Activated naive CD8-positive, alpha-beta T cell treated with anti-CD3 and anti-CD28 coated beads, Interleukin-2, amount 10 ng/mL, durations not matched to agents 7 days and 5 days (primary cell): ENCODE results near the gene PAX9. TPM values are rescaled to one million over a fixed set of nuclear protein-coding genes. Genes with fewer than 3 reads are reported as not detected.
"Not testable (repeated sequence)": the region's sequence is repeated elsewhere in the genome, so short reads cannot be mapped to it uniquely, and the experiment has no call there.

Experiments
- ATAC-seq: fragments of 150-1000 bp; cut with Tn5 transposase; one replicate; pipeline ENCODE4 v1.10.0; 2021; ENCODE audit warnings: low read depth, moderate library complexity
- POLR2A ChIA-PET: fragments of 350-600 bp; sonication (Branson Sonifier 250); formaldehyde crosslinking; loops from one replicate; lab custom pipeline; 2021; ENCODE audit warnings: antibody characterized with exemption; lab: Charles Lee
- DNase-seq: peaks from one replicate; pipeline ENCODE4 v3.0.0; 2021
- H3K27ac Mint-ChIP-seq: one replicate; pipeline ENCODE4 v1.8.0; 2022; ENCODE audit warnings: mild to moderate bottlenecking, mixed read lengths
- H3K27me3 Mint-ChIP-seq: one replicate; pipeline ENCODE4 v1.8.0; 2022; ENCODE audit warnings: mild to moderate bottlenecking, moderate library complexity, mixed read lengths
- H3K36me3 Mint-ChIP-seq: one replicate; pipeline ENCODE4 v1.8.0; 2021; ENCODE audit warnings: mild to moderate bottlenecking, mixed read lengths
- H3K4me1 Mint-ChIP-seq: one replicate; pipeline ENCODE4 v1.8.0; 2021; ENCODE audit warnings: mixed read lengths
- H3K4me3 Mint-ChIP-seq: one replicate; pipeline ENCODE4 v1.8.0; 2022; ENCODE audit warnings: mild to moderate bottlenecking, moderate library complexity, mixed read lengths
- H3K9me3 Mint-ChIP-seq: one replicate; pipeline ENCODE4 v1.8.0; 2021; ENCODE audit warnings: mixed read lengths
- total RNA-seq, 2 experiments: library from RNA; stranded (reverse); gene quantifications; one replicate each; pipeline ENCODE4 v1.2.3, GENCODE V29; 2021

The PAX9 gene
- total RNA-seq, 2 experiments from 2014 or later: not detected

GRCh38 chr14:36671149-36671548, 9.5 kb downstream of the PAX9 start:
- Mint-ChIP-seq H3K9me3 (peaks cover 1% of the 10 kb centered on the region), H3K27me3 (peaks cover 20% of the 10 kb centered on the region), H3K27ac (no peak overlapping the region), H3K4me1 (no peaks in the 10 kb centered on the region), H3K4me3 (no peak overlapping the region), H3K36me3 (peaks cover 1% of the 10 kb centered on the region)
- POLR2A ChIA-PET: no interaction called here
- ATAC-seq (no peak), DNase-seq (no peak)

GRCh38 chr14:36672095-36672494, 10.4 kb downstream of the PAX9 start:
- H3K9me3 Mint-ChIP-seq: peaks cover 1% of the 10 kb centered on the region
- ATAC-seq: no peak
- H3K4me1 Mint-ChIP-seq: no peaks in the 10 kb centered on the region

GRCh38 chr14:36674659-36675058, 13.0 kb downstream of the PAX9 start:
- peaks cover 16% of the 10 kb centered on the region for H3K27me3 Mint-ChIP-seq
- DNase-seq: no peak
- ATAC-seq: no peak
- H3K4me1 Mint-ChIP-seq: no peaks in the 10 kb centered on the region
- no peaks in the 10 kb centered on the region for H3K9me3 Mint-ChIP-seq
- POLR2A ChIA-PET: no interaction called here
- no peaks in the 10 kb centered on the region for H3K36me3 Mint-ChIP-seq
- no peak overlapping the region for H3K27ac Mint-ChIP-seq
- no peak overlapping the region for H3K4me3 Mint-ChIP-seq

More at GRCh38 chr14:36672095-36672494, 10.4 kb downstream of the PAX9 start:
- POLR2A ChIA-PET: no interaction called here
- no peak overlapping the region for H3K4me3 Mint-ChIP-seq
- H3K36me3 Mint-ChIP-seq: no peaks in the 10 kb centered on the region
- DNase-seq: no peak
- peaks cover 20% of the 10 kb centered on the region for H3K27me3 Mint-ChIP-seq
- no peak overlapping the region for H3K27ac Mint-ChIP-seq

- ATAC-seq (no peak), DNase-seq (no peak)
- no peaks in the 10 kb centered on the region for H3K9me3 Mint-ChIP-seq
- H3K27me3 Mint-ChIP-seq: peaks cover 14% of the 10 kb centered on the region
- H3K27ac Mint-ChIP-seq: no peak overlapping the region
- no peaks in the 10 kb centered on the region for H3K36me3 Mint-ChIP-seq
- POLR2A ChIA-PET: no interaction called here
- H3K4me1 Mint-ChIP-seq: no peaks in the 10 kb centered on the region
- no peak overlapping the region for H3K4me3 Mint-ChIP-seq
Observed at GRCh38 chr14:36675581-36675980, 13.9 kb downstream of the PAX9 start.

GRCh38 chr14:36676236-36676635, 14.6 kb downstream of the PAX9 start:
- Mint-ChIP-seq H3K27me3 (peaks cover 14% of the 10 kb centered on the region), H3K27ac (no peak overlapping the region), H3K4me3 (no peak overlapping the region), H3K9me3 (no peaks in the 10 kb centered on the region), H3K36me3 (no peaks in the 10 kb centered on the region), H3K4me1 (no peaks in the 10 kb centered on the region)
- no peak for DNase-seq
- POLR2A ChIA-PET: no interaction called here
- no peak for ATAC-seq

- Mint-ChIP-seq H3K36me3 (no peaks in the 10 kb centered on the region), H3K27ac (no peak overlapping the region), H3K27me3 (peaks cover 4% of the 10 kb centered on the region), H3K4me3 (no peak overlapping the region), H3K4me1 (no peaks in the 10 kb centered on the region), H3K9me3 (no peaks in the 10 kb centered on the region)
- DNase-seq (no peak), ATAC-seq (no peak)
- POLR2A ChIA-PET: no interaction called here
Observed at GRCh38 chr14:36682338-36682737, 20.7 kb downstream of the PAX9 start.

GRCh38 chr14:36683083-36683724, 21.5 kb downstream of the PAX9 start:
- H3K27me3 Mint-ChIP-seq: peaks cover 4% of the 10 kb centered on the region
- POLR2A ChIA-PET: no interaction called here
- H3K4me3 Mint-ChIP-seq: no peak overlapping the region
- no peak for ATAC-seq
- H3K9me3 Mint-ChIP-seq: peaks cover 4% of the 10 kb centered on the region
- H3K4me1 Mint-ChIP-seq: no peaks in the 10 kb centered on the region
- H3K36me3 Mint-ChIP-seq: no peaks in the 10 kb centered on the region
- no peak overlapping the region for H3K27ac Mint-ChIP-seq
- DNase-seq: no peak

GRCh38 chr14:36684946-36685345, 23.3 kb downstream of the PAX9 start:
- POLR2A ChIA-PET: no interaction called here
- Mint-ChIP-seq H3K27me3 (no peaks in the 10 kb centered on the region), H3K4me3 (no peak overlapping the region), H3K4me1 (no peaks in the 10 kb centered on the region), H3K9me3 (peaks cover 4% of the 10 kb centered on the region), H3K27ac (no peak overlapping the region), H3K36me3 (no peaks in the 10 kb centered on the region)
- no peak for ATAC-seq
- no peak for DNase-seq

GRCh38 chr14:36690311-36691040, 28.8 kb downstream of the PAX9 start:
- DNase-seq (no peak), ATAC-seq (no peak)
- no peak overlapping the region for H3K4me3 Mint-ChIP-seq
- no peaks in the 10 kb centered on the region for H3K4me1 Mint-ChIP-seq
- H3K9me3 Mint-ChIP-seq: peaks cover 10% of the 10 kb centered on the region
- H3K27ac Mint-ChIP-seq: no peak overlapping the region
- no peaks in the 10 kb centered on the region for H3K36me3 Mint-ChIP-seq
- H3K27me3 Mint-ChIP-seq: peaks cover 2% of the 10 kb centered on the region
- POLR2A ChIA-PET: no interaction called here

GRCh38 chr14:36699420-36699819, 37.8 kb downstream of the PAX9 start:
- H3K27me3 Mint-ChIP-seq, H3K27ac Mint-ChIP-seq, H3K36me3 Mint-ChIP-seq, ATAC-seq, DNase-seq, H3K4me3 Mint-ChIP-seq, H3K4me1 Mint-ChIP-seq, POLR2A ChIA-PET: not testable (repeated sequence)
- H3K9me3 Mint-ChIP-seq: peaks cover 10% of the 10 kb centered on the region

GRCh38 chr14:36700651-36701050, 39.0 kb downstream of the PAX9 start:
- Mint-ChIP-seq H3K9me3 (peaks cover 6% of the 10 kb centered on the region), H3K27me3 (no peaks in the 10 kb centered on the region), H3K4me1 (no peaks in the 10 kb centered on the region), H3K27ac (no peak overlapping the region), H3K4me3 (no peak overlapping the region), H3K36me3 (no peaks in the 10 kb centered on the region)
- POLR2A ChIA-PET: no interaction called here
- no peak for DNase-seq
- ATAC-seq: no peak

GRCh38 chr14:36701132-36701531, 39.5 kb downstream of the PAX9 start:
- ATAC-seq: no peak
- H3K4me1 Mint-ChIP-seq: no peaks in the 10 kb centered on the region
- H3K27ac Mint-ChIP-seq: no peak overlapping the region
- H3K36me3 Mint-ChIP-seq: no peaks in the 10 kb centered on the region
- POLR2A ChIA-PET: no interaction called here
- H3K4me3 Mint-ChIP-seq: no peak overlapping the region
- H3K27me3 Mint-ChIP-seq: no peaks in the 10 kb centered on the region
- peaks cover 6% of the 10 kb centered on the region for H3K9me3 Mint-ChIP-seq
- no peak for DNase-seq

GRCh38 chr14:36702474-36702873, 40.8 kb downstream of the PAX9 start:
- H3K4me1 Mint-ChIP-seq: no peaks in the 10 kb centered on the region
- no peak overlapping the region for H3K27ac Mint-ChIP-seq
- DNase-seq: no peak
- H3K36me3 Mint-ChIP-seq: no peaks in the 10 kb centered on the region
- H3K4me3 Mint-ChIP-seq: no peak overlapping the region
- peaks cover 6% of the 10 kb centered on the region for H3K9me3 Mint-ChIP-seq
- POLR2A ChIA-PET: no interaction called here
- ATAC-seq: no peak
- no peaks in the 10 kb centered on the region for H3K27me3 Mint-ChIP-seq

- no peak for ATAC-seq
- H3K36me3 Mint-ChIP-seq: no peaks in the 10 kb centered on the region
- no peak overlapping the region for H3K4me3 Mint-ChIP-seq
- H3K27me3 Mint-ChIP-seq: no peaks in the 10 kb centered on the region
- no peak overlapping the region for H3K27ac Mint-ChIP-seq
- no peak for DNase-seq
- H3K9me3 Mint-ChIP-seq: no peaks in the 10 kb centered on the region
- POLR2A ChIA-PET: no interaction called here
- no peaks in the 10 kb centered on the region for H3K4me1 Mint-ChIP-seq
Observed at GRCh38 chr14:36707570-36707969, 45.9 kb downstream of the PAX9 start.
